HFF-Myc (cell line): ENCODE results near the gene IRF5.

Source experiments
- DNase-seq: peaks from one replicate; pipeline ENCODE4 v3.0.0-alpha.2; 2011; ENCODE audit warnings: low read depth; ENCODE audit errors: extremely low read depth
- H3K4me3 ChIP-seq: replicated peaks from 2 replicates; pipeline ENCODE4 v1.5.1; 2011; ENCODE audit warnings: low read depth, mild to moderate bottlenecking, control low read depth, low read length
- TF ChIP-seq, protein P1 (sequence below): IDR thresholded peaks from 2 replicates; pipeline ENCODE4 v1.5.1; 2012; ENCODE audit warnings: mild to moderate bottlenecking, low read depth, low read length, control low read depth; ENCODE audit errors: missing control alignments

Gene IRF5

DNA sequence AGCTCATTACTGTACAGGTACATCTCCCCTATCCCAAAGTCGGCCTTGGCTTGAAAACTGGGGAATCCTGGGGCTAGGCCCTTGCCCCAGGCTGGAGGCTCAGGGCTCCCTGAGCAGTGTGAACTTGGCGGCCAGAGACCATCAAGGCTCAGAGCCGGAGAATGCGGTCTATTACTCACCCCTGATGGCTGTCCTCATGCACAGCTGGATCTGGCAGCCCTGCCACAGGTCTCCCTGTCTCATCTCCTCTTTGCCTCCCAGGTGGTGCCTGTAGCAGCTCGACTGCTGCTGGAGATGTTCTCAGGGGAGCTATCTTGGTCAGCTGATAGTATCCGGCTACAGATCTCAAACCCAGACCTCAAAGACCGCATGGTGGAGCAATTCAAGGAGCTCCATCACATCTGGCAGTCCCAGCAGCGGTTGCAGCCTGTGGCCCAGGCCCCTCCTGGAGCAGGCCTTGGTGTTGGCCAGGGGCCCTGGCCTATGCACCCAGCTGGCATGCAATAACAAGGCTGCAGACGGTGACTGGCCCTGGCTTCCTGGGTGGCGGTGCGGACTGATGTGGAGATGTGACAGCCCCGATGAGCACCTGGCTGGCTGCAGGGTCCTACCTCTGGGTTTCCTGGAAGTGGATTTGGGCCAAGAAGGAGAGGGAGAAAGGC is 10.7 kb downstream of the IRF5 start:
- no peak for DNase-seq

DNA sequence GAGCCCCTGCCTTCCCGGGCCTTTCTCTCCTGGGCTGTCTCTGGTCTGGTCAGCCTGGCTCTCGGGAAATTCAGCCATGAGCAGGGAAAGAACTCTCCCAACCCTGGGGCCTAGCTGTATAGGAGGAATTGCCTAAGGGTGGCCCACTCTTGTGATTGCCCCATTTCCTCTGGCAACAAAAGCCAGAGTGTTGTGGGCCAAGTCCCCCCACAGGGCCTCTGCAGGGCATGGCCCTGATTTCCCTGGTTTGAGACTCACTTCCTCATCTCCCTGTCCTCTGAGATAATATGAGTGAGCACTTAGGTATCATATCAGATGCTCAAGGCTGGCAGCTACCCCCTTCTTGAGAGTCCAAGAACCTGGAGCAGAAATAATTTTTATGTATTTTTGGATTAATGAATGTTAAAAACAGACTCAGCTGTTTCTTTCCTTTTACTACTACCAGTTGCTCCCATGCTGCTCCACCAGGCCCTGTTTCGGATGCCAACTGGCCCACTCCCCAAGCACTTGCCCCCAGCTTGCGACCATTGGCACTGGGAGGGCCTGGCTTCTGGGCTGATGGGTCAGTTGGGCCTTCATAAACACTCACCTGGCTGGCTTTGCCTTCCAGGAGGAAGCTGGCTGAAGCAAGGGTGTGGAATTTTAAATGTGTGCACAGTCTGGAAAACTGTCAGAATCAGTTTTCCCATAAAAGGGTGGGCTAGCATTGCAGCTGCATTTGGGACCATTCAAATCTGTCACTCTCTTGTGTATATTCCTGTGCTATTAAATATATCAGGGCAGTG is 11.4 kb downstream of the IRF5 start:
- no peak for DNase-seq
- TF ChIP-seq, protein P1, sequence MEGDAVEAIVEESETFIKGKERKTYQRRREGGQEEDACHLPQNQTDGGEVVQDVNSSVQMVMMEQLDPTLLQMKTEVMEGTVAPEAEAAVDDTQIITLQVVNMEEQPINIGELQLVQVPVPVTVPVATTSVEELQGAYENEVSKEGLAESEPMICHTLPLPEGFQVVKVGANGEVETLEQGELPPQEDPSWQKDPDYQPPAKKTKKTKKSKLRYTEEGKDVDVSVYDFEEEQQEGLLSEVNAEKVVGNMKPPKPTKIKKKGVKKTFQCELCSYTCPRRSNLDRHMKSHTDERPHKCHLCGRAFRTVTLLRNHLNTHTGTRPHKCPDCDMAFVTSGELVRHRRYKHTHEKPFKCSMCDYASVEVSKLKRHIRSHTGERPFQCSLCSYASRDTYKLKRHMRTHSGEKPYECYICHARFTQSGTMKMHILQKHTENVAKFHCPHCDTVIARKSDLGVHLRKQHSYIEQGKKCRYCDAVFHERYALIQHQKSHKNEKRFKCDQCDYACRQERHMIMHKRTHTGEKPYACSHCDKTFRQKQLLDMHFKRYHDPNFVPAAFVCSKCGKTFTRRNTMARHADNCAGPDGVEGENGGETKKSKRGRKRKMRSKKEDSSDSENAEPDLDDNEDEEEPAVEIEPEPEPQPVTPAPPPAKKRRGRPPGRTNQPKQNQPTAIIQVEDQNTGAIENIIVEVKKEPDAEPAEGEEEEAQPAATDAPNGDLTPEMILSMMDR, result no peak
- H3K4me3 ChIP-seq, result no peak overlapping the region

More for the DNA sequence above, 10.7 kb downstream of the IRF5 start:
- TF ChIP-seq, protein P1, result no peak
- no peak overlapping the region for H3K4me3 ChIP-seq

DNA sequence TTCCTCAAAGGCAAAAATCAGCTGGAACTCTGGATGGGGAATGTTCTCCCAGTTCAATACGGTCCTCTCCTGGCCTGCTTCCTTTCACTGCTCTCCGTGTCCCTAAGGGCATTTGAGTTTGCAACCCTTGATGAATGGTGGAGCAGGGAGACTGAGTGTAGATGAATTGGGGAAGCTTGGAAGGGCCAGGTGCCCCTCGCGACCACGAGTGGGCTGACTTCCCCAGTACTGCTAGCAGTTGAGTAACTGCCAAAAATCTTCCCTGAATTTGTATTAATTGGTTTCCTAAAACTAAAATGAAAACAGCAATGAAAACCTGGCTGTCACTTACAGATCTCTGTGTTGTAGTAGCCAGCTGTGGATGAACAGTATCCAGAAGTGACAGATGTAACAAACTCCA is 13.6 kb downstream of the IRF5 start:
- TF ChIP-seq, protein P1, result no peak
- H3K4me3 ChIP-seq, result no peak overlapping the region
- no peak for DNase-seq

DNA sequence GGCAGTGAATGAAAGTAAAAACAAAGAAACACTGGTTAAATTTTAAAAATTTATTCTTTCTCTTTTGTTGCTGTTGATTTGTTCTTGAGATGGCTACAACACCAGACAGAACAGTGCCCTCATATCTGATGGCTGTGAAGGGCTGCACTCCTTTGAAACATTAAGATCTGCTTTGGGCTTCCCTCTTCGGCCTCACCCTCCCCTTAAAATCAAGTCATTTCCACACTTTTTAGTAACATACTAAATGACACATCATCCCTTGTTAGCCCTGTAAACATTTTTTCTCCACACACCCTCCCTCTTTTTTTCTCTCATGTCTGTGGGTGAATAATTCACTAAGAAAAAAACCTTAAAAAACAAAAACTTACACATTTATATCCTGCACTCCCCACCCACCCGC is 16.4 kb downstream of the IRF5 start:
- DNase-seq, result no peak
- TF ChIP-seq, protein P1, result no peak
- H3K4me3 ChIP-seq, result no peak overlapping the region

DNA sequence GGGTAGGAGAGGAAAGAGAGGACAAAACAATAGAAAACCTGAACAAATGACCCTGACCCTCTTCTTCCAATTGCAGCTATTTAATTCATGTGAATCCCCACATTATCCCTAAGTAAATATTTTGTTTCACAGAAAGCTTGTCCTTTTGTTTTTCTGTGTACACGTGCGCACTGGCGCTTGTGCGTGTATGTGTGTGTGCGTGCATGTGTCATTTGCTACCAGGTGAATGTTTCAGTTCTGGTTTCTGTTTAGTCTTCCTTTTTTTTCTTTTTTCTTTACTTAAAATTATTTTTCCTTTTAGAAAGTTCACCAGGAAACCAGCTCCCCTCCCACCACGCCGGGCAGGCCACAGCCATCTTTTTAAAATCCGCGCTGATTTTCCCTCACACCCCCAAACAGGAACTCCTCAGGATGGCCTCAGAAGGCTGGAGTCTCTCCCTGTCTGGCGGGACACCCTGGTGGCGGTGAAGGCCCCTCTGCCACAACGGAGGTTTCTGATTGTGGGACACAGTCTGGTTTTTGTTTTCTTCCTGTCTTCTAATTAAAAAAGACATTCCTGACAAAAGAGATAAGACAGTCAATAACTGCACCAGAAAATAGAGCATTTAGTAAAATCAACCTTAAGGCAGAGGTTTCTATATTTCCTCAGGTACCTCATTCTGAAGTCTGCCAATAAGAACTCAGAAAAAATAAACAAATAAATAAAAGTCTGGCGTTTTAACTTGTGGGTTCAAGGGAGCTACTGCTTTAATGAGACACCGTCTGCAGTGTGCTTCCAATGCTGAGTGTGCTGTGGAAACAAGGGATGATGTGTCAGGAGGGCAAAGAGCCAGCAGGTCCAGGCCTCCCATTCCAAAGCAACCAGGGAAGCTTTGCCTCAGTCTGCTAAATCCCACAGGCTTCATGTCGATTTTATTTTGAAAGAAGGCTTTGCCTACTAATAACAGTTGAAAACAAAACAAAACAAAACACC is 17.4 kb downstream of the IRF5 start:
- no peak for DNase-seq
- TF ChIP-seq, protein P1, result no peak
- H3K4me3 ChIP-seq, result no peak overlapping the region

DNA sequence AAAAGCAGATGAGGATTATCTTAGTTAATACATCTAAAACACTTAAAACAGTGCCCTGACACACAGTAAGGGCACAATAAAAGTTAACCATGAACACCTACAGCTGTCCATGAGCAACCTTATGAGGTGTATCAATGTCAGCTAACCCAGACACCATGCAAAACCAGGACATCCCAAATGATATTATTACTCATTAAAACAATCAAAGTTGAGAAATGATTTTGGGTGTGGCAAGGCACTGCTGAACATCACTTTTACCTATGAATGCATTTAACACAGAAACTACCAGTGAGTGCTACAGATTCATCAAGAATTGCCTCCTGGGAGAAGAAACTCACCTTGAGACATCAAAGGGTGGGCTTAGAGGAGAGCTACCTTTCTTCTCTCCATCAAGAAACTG is 18.3 kb downstream of the IRF5 start:
- TF ChIP-seq, protein P1, result no peak
- DNase-seq, result no peak
- no peak overlapping the region for H3K4me3 ChIP-seq
